OCI-LY3 (cell line): Measurements from ENCODE around the gene HEXB.
A peak's percentile ranks its signal among the peaks of the same experiment; 100 is the strongest.
"Not testable (repeated sequence)": the region's sequence is repeated elsewhere in the genome, so short reads cannot be mapped to it uniquely, and the experiment has no call there.

ENCODE experiments used
- H2AFZ ChIP-seq: fragments of 200-600, 300-600 bp; shearing (Covaris generic); 2 replicates; pipeline ENCODE4 v1.6.0; 2014; ENCODE audit warnings: antibody characterized with exemption, low read depth, low read length
- H3K27ac ChIP-seq: fragments of 200-600, 300-600 bp; sonication (generic); 2 replicates; pipeline ENCODE4 v1.5.1; 2014; ENCODE audit warnings: mild to moderate bottlenecking, low read length, moderate library complexity, mixed read lengths
- H3K27me3 ChIP-seq: fragments of 200-600, 300-600 bp; sonication (generic); 2 replicates; pipeline ENCODE4 v1.6.1; 2014; ENCODE audit warnings: low read depth, low read length, mixed read lengths
- H3K36me3 ChIP-seq: fragments of 200-600, 300-600 bp; sonication (generic); replicated peaks from 2 replicates; pipeline ENCODE3; 2014; ENCODE audit warnings: low read depth, low read length, mixed read lengths
- H3K4me1 ChIP-seq: fragments of 300-600, 200-600 bp; sonication (generic); 2 replicates; pipeline ENCODE4 v1.6.1; 2014; ENCODE audit warnings: low read length, mixed read lengths
- H3K4me2 ChIP-seq: fragments of 200-600, 300-600 bp; sonication (generic); 2 replicates; pipeline ENCODE4 v1.6.1; 2014; ENCODE audit warnings: low read length, mixed read lengths
- H3K4me3 ChIP-seq: fragments of 300-600, 200-600 bp; sonication (generic); 2 replicates; pipeline ENCODE4 v1.5.1; 2014; ENCODE audit warnings: antibody characterized with exemption, mild to moderate bottlenecking, low read length, moderate library complexity
- H3K79me2 ChIP-seq: fragments of 300-600, 200-600 bp; shearing (Covaris generic); 2 replicates; pipeline ENCODE4 v1.6.1; 2014; ENCODE audit warnings: mild to moderate bottlenecking, low read length, mixed read lengths
- H3K9ac ChIP-seq: fragments of 300-600, 200-600 bp; shearing (Covaris generic); 2 replicates; pipeline ENCODE4 v1.6.0; 2014; ENCODE audit warnings: mild to moderate bottlenecking, low read length, moderate library complexity
- H3K9me3 ChIP-seq: fragments of 200-600, 300-600 bp; shearing (Covaris generic); 2 replicates; pipeline ENCODE4 v1.6.1; 2014; ENCODE audit warnings: low read length, mixed read lengths; ENCODE audit not compliant: insufficient read depth
- H4K20me1 ChIP-seq: fragments of 200-600, 300-600 bp; sonication (generic); 2 replicates; pipeline ENCODE4 v1.6.1; 2016; ENCODE audit warnings: low read length, mixed read lengths; ENCODE audit not compliant: insufficient read depth
- EZH2phosphoT487 ChIP-seq: fragments of 200-600 bp; shearing (Covaris generic); IDR thresholded peaks from 2 replicates; pipeline ENCODE4 v1.6.1; 2018; ENCODE audit warnings: antibody characterized with exemption, mixed run types, low read depth
- TF ChIP-seq, protein P1 (sequence below): fragments of 200-600, 300-600 bp; sonication (generic); IDR thresholded peaks from 2 replicates; pipeline ENCODE4 v1.5.1; 2014; ENCODE audit warnings: antibody characterized with exemption, low read length, low read depth

Gene HEXB

DNA sequence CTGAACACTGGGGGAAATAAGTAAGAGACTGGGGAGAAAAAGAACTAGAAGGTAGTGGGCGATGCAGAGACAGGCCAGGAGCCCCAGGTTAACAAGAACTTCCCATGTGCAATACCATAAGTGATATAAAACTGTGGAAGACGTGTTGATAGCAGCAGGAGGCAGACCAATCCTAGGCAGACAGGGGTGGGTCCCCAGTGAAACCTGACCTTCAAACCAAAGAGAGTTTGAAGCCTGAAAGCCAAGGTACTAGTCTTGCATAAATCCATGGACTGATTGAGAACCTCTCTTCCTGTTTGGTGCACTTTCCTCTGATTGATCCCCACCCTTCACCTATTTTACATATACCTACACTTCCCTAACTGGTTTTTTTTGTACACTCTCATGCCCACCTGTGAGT, 15.2 kb upstream of the HEXB start:
- Histone ChIP-seq H3K36me3 (no peaks in the 10 kb centered on the region), H3K4me1 (peaks cover 4% of the 10 kb centered on the region; the same call in 1 of the 2 replicates), H3K27me3 (no peaks in the 10 kb centered on the region), H3K4me3 (no peak overlapping the region), H3K9me3 (no peaks in the 10 kb centered on the region), H4K20me1 (no peaks in the 10 kb centered on the region), H3K79me2 (no peaks in the 10 kb centered on the region), H3K27ac (no peak overlapping the region), H3K4me2 (no peak overlapping the region), H2AFZ (no peak overlapping the region), H3K9ac (no peak overlapping the region)
- TF ChIP-seq EZH2phosphoT487: no peak
- TF ChIP-seq, protein P1, sequence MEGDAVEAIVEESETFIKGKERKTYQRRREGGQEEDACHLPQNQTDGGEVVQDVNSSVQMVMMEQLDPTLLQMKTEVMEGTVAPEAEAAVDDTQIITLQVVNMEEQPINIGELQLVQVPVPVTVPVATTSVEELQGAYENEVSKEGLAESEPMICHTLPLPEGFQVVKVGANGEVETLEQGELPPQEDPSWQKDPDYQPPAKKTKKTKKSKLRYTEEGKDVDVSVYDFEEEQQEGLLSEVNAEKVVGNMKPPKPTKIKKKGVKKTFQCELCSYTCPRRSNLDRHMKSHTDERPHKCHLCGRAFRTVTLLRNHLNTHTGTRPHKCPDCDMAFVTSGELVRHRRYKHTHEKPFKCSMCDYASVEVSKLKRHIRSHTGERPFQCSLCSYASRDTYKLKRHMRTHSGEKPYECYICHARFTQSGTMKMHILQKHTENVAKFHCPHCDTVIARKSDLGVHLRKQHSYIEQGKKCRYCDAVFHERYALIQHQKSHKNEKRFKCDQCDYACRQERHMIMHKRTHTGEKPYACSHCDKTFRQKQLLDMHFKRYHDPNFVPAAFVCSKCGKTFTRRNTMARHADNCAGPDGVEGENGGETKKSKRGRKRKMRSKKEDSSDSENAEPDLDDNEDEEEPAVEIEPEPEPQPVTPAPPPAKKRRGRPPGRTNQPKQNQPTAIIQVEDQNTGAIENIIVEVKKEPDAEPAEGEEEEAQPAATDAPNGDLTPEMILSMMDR: no peak

DNA sequence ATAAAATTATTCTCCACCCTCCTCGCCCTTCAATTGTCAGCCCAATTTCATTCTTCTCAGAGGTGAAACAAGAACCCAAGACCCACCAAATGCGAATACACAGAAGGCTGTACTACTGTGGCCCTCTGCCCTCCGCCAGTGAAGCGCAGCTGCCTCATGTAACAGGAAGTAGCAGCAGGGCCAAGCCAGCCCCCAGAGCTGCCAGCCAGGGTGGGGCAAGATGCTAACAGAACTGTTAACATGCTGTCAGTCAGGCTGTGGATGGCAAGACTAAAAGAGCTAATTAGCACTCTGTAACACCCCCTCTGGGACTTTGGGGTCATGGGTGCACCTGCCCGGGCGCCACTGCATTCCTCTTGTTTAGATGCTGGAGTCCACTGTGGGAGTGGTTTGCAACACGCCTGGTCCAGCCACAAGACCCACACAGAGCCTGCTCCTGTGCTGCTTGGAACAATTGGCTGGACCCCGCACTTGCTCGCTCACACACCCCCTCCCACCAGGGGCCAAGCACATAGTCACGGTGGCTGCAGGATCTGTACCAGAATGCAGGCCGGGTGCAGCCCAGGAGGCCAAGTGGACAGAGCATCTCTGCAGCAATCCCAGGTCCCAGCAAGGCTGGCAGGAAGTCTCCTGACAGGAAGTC, 14.5 kb upstream of the HEXB start:
- H3K4me2 ChIP-seq: no peak overlapping the region
- peaks cover 4% of the 10 kb centered on the region; the same call in 1 of the 2 replicates for H3K4me1 ChIP-seq
- H3K9ac ChIP-seq: no peak overlapping the region
- no peak overlapping the region for H3K4me3 ChIP-seq
- H3K27ac ChIP-seq: no peak overlapping the region
- H3K9me3 ChIP-seq: no peaks in the 10 kb centered on the region
- H2AFZ ChIP-seq: no peak overlapping the region
- no peaks in the 10 kb centered on the region for H4K20me1 ChIP-seq
- H3K79me2 ChIP-seq: no peaks in the 10 kb centered on the region
- no peak for TF ChIP-seq EZH2phosphoT487
- TF ChIP-seq, protein P1: no peak
- no peaks in the 10 kb centered on the region for H3K27me3 ChIP-seq
- no peaks in the 10 kb centered on the region for H3K36me3 ChIP-seq

DNA sequence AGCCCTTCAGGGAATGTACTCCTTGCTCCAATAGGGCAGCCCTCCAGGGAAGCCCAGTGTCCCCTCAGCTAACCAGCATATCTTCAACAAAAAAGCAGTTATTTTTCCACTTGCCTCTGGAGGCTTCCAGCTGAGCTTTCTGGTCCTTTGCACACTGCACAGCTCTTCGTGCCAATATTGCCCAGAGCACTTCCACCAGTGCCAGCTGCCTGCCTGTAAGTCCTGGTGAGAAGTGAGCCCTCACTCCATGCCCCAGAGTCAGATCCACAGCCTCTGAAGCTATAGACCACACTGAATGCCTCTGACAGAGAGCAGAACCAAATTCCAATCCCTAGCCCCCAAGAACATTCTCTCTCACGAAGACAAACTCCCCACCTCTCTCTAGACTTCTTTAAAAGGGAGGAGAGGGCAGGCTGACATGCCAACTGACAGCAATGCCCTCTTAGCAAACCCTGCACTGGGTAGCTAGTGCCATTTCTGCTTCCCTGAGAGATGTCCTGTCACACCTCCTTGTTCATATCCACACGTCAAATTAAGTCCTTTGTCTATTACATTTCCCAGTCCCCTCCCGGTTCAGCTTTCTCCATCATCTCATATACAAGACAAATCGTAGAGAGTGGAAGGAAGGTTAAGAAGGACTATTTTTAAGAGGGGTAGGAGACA, 12.7 kb upstream of the HEXB start:
- Histone ChIP-seq H3K79me2 (no peaks in the 10 kb centered on the region), H3K9ac (no peak overlapping the region), H3K9me3 (no peaks in the 10 kb centered on the region), H3K27ac (no peak overlapping the region), H3K4me3 (no peak overlapping the region), H3K36me3 (no peaks in the 10 kb centered on the region), H2AFZ (no peak overlapping the region), H3K4me2 (no peak overlapping the region), H4K20me1 (no peaks in the 10 kb centered on the region), H3K27me3 (no peaks in the 10 kb centered on the region), H3K4me1 (peaks cover 4% of the 10 kb centered on the region; the same call in 1 of the 2 replicates)
- TF ChIP-seq, protein P1: no peak
- no peak for TF ChIP-seq EZH2phosphoT487

DNA sequence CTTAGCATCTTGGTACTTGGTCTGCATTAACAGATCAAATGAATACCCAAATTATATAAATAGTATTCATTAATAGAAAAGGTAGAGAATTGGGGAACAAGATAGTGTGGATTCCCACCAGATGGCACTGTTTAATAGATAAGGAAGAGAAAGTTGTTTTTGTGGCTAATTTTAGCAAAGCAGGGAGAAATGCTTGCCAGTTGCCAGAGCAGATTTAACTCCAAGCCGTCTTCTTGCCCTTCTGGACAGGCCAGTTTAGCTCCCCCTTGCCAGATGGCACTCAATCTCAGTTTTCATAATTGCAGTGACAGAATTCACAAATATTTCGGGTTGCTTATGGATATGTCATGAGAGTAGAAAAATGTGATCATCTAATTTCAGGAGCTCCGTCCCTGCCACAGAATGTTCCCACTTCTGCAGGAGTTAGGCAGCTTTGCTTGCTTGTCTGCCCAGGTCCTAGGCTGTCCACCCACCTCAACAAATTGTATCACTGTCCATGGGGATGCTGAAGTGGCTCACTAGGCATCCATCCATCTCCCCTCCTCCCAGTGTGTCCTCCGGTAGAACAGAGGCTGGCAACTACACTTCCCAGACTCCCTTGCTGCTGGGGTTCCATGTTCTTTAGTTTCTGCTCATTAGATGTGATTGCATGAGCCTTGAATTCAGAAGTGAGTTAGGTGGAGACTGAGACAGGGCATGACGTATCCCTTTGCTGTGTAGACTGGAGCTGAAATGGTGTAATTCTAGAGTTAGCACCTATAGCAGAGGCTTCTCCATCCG, 11.8 kb upstream of the HEXB start:
- H3K79me2 ChIP-seq: no peaks in the 10 kb centered on the region
- peak overlapping the region; percentile 54 for H3K4me3 ChIP-seq
- no peaks in the 10 kb centered on the region for H3K36me3 ChIP-seq
- no peaks in the 10 kb centered on the region for H3K9me3 ChIP-seq
- no peaks in the 10 kb centered on the region for H3K27me3 ChIP-seq
- 0 out of 2 replicates have a peak overlapping the region, but pooled peaks have one; percentile 3 for H2AFZ ChIP-seq
- H3K4me2 ChIP-seq: peak overlapping the region; percentile 56
- no peaks in the 10 kb centered on the region for H4K20me1 ChIP-seq
- no peak overlapping the region for H3K9ac ChIP-seq
- TF ChIP-seq, protein P1: peak; percentile 48
- TF ChIP-seq EZH2phosphoT487: no peak
- H3K4me1 ChIP-seq: peaks cover 4% of the 10 kb centered on the region; the same call in 1 of the 2 replicates
- no peak overlapping the region for H3K27ac ChIP-seq

DNA sequence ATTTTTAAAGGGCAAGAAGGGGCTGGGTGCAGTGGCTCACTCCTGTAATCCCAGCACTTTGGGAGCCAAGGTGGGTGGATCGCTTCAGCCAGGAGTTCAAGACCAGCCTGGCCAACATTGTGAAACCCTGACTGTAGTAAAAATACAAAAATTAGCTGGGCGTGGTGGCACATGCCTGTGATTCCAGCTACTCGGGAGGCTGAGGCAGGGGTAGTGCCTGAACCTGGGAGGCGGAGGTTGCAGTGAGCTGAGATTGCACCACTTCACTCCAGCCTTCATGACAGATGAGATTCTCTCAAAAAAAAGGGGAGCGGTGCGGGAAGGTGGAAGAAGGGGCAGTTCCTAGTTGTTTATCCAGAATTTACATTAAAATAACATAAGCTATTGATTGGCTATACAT, 8.6 kb upstream of the HEXB start:
- not testable (repeated sequence) for H3K79me2 ChIP-seq, H3K4me2 ChIP-seq, H3K27me3 ChIP-seq, H3K4me3 ChIP-seq, H3K9ac ChIP-seq, H3K9me3 ChIP-seq, H3K27ac ChIP-seq, H3K4me1 ChIP-seq, H4K20me1 ChIP-seq, H2AFZ ChIP-seq, H3K36me3 ChIP-seq

DNA sequence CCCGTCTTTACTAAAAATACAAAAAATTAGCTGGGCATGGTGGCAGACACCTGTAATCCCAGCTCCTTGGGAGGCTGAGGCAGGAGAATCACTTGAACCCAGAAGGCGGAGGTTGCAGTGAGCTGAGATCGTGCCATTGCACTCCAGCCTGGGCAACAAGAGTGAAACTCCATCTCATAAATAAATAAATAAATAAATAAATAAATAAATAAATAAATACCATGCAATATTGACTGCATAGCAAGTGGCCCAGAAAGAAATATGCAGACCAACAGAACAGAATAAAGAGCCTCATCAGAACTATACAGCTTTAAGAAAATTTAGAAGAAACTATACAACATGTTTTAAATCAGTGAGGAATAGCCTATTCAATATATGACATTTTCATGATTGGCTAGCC, 6.9 kb upstream of the HEXB start:
- H3K27me3 ChIP-seq, H3K4me2 ChIP-seq, H3K79me2 ChIP-seq, H3K36me3 ChIP-seq, H3K9me3 ChIP-seq, H4K20me1 ChIP-seq, H3K27ac ChIP-seq, H3K9ac ChIP-seq, H3K4me1 ChIP-seq, H2AFZ ChIP-seq, H3K4me3 ChIP-seq: not testable (repeated sequence)
